ENCODE data around the gene MYT1.

DNA sequence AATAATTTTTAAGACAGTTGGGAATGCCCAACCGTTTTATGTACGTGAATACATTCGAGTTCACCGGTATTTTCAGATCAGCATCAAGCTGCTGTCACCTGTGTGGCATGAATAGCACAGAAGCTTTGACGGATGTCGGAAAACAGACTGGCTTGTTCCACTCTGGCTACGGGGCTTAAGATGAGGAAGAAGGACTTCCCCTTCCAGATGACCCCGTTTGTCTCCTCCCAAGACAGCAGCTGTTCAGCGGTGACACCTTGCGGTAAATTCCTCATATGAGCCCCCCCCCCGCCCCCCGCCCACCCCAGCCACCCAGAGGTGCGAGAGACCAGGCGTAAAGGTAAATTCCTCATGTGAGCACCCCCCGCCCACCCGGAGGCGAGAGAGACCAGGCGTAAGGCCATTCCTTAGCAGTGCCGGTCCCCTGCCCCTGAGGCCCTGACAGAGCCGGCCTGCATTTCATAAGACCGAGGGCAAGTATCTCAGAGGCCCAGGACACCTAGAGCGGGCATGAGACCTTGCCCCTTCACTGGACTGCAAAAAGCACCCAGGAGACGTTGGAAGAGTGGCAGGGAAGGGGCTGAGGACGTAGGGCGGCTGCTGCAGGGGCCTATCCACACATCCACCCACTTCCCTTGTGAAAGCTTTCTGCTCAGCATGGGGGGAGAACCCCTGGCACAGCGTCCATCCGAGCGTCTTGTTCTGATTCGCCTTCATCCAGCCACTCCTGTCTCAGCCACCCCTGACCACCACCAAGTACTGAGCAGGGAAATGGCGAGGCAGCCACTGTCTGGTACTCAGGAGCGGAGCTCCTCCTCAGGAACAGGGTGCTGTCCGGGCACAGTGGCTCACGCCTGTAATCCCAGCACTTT lies 84.0 kb downstream of the MYT1 start:
- no peak for TF ChIP-seq POLR2AphosphoS5 (IDR thresholded peaks at IDR 0.05)
- TF ChIP-seq, protein P1, sequence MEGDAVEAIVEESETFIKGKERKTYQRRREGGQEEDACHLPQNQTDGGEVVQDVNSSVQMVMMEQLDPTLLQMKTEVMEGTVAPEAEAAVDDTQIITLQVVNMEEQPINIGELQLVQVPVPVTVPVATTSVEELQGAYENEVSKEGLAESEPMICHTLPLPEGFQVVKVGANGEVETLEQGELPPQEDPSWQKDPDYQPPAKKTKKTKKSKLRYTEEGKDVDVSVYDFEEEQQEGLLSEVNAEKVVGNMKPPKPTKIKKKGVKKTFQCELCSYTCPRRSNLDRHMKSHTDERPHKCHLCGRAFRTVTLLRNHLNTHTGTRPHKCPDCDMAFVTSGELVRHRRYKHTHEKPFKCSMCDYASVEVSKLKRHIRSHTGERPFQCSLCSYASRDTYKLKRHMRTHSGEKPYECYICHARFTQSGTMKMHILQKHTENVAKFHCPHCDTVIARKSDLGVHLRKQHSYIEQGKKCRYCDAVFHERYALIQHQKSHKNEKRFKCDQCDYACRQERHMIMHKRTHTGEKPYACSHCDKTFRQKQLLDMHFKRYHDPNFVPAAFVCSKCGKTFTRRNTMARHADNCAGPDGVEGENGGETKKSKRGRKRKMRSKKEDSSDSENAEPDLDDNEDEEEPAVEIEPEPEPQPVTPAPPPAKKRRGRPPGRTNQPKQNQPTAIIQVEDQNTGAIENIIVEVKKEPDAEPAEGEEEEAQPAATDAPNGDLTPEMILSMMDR (IDR thresholded peaks at IDR 0.05) = no peak
